ENCODE data around the gene NUDT3.

NUDT3 gene

DNA sequence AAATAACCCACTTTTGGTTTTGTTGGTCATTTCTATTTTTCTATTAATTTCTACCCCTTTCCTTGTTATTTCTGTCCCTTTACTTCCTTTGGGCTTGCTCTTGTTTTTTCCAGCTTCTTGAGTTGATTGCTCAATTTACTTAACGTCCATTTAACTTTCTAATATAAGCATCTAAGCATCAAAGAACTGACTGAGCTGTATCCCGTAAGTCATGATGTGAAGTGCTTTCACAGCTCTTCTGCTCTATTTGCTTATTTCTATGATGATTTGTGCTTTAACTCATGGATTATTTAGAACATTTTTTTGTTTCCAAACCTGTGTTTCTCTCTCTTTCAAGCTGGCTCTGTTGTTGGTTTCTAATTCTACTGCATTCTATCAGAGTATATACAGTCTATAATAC, 87.0 kb downstream of the NUDT3 start:
- Histone ChIP-seq H3K27ac (peak overlapping the region; percentile 11), H3K27me3 (no peaks in the 10 kb centered on the region), H3K9me3 (no peaks in the 10 kb centered on the region), H3K4me3 (ENCODE audit: low read depth in 1 of 2, low read length in 1 of 2) (no peak overlapping the region), H3K36me3 (no peaks in the 10 kb centered on the region), H3K4me1 (ENCODE audit: control insufficient read depth in 1 of 2, insufficient read depth in 1 of 2, low read depth in 1 of 2, low read length in 1 of 2) (peaks cover 14 to 16% of the 10 kb centered on the region in 2 experiments)
- TF ChIP-seq, protein P1, sequence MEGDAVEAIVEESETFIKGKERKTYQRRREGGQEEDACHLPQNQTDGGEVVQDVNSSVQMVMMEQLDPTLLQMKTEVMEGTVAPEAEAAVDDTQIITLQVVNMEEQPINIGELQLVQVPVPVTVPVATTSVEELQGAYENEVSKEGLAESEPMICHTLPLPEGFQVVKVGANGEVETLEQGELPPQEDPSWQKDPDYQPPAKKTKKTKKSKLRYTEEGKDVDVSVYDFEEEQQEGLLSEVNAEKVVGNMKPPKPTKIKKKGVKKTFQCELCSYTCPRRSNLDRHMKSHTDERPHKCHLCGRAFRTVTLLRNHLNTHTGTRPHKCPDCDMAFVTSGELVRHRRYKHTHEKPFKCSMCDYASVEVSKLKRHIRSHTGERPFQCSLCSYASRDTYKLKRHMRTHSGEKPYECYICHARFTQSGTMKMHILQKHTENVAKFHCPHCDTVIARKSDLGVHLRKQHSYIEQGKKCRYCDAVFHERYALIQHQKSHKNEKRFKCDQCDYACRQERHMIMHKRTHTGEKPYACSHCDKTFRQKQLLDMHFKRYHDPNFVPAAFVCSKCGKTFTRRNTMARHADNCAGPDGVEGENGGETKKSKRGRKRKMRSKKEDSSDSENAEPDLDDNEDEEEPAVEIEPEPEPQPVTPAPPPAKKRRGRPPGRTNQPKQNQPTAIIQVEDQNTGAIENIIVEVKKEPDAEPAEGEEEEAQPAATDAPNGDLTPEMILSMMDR (IDR thresholded peaks at IDR 0.05) = no peak

DNA sequence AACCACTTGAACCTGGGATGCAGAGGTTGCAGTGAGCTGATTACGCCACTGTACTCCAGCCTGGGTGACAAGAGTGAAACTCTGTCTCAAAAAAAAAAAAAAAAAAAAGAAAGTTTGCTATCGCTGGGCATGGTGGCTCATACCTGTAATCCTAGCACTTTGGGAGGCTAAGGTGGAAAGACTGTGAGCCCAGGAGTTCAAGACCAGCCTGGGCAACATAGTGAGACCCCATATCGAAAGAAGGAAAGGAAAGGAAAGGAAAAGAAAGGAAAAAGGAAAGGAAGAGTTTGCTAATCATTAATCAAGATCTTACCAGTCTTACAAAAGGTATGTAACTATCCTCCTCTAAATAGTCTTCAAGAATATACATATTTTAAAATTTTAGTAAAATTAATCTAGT, 88.3 kb downstream of the NUDT3 start:
- TF ChIP-seq, protein P1 (IDR thresholded peaks at IDR 0.05) = no peak
- Histone ChIP-seq H3K36me3 (no peaks in the 10 kb centered on the region), H3K27me3 (no peaks in the 10 kb centered on the region)

DNA sequence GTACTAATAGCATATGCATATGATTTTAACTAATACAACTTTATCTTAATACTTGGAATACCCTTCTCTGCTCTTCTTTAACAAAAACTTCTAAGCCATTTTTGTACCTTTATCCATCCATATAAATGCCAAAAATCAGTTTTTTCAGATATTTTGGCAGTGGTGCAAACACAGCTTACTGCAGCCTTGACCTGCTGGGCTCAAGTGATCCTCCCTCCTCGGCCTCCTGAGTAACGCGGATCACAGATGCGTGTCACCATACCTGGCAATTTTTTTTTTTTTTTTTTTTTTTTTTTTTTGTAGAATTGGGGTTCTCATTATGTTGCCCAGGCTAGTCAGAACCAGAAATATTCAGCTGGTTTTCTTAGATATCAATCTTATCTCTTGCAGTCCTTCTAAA, 89.5 kb downstream of the NUDT3 start:
- no peak overlapping the region for H3K27ac ChIP-seq
- TF ChIP-seq, protein P1 (IDR thresholded peaks at IDR 0.05) = no peak
- H3K4me1 ChIP-seq (ENCODE audit: control insufficient read depth in 1 of 2, insufficient read depth in 1 of 2, low read depth in 1 of 2, low read length in 1 of 2) = peaks cover 0 to 2% of the 10 kb centered on the region in 2 experiments
- H3K9me3 ChIP-seq = no peaks in the 10 kb centered on the region
- no peaks in the 10 kb centered on the region for H3K36me3 ChIP-seq
- no peaks in the 10 kb centered on the region for H3K27me3 ChIP-seq
- H3K4me3 ChIP-seq (ENCODE audit: low read depth in 1 of 2, low read length in 1 of 2) = no peak overlapping the region

More for the DNA sequence above, 88.3 kb downstream of the NUDT3 start:
- Histone ChIP-seq H3K9me3 (no peaks in the 10 kb centered on the region), H3K4me3 (ENCODE audit: low read depth in 1 of 2, low read length in 1 of 2) (no peak overlapping the region), H3K27ac (no peak overlapping the region), H3K4me1 (ENCODE audit: control insufficient read depth in 1 of 2, insufficient read depth in 1 of 2, low read depth in 1 of 2, low read length in 1 of 2) (peaks cover 3 to 5% of the 10 kb centered on the region in 2 experiments)

DNA sequence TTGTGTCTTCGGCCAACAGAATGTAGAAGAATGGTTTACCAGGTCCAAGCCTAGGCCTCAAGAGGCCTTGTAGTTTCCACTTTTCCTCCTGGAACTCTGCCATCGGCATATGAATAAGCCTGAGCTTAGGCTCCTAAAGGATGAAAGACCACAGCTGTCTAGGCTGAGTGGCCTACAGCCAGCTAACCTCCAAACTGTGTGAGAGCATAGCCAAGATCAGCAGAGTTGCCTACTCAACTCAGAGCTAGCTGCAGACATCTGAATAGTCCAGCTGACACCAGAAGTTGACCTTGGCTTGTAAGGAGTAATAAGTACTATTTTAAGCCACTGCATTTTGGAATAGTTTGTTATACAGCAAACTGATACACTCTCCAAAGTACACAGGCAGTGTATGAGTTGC, 91.1 kb downstream of the NUDT3 start:
- Histone ChIP-seq H3K4me1 (ENCODE audit: control insufficient read depth in 1 of 2, insufficient read depth in 1 of 2, low read depth in 1 of 2, low read length in 1 of 2) (peaks cover 0 to 2% of the 10 kb centered on the region in 2 experiments), H3K9me3 (no peaks in the 10 kb centered on the region), H3K4me3 (ENCODE audit: low read depth in 1 of 2, low read length in 1 of 2) (no peak overlapping the region), H3K27me3 (no peaks in the 10 kb centered on the region), H3K27ac (peak overlapping the region; percentile 70), H3K36me3 (no peaks in the 10 kb centered on the region)
- TF ChIP-seq, protein P1 (IDR thresholded peaks at IDR 0.05) = no peak

DNA sequence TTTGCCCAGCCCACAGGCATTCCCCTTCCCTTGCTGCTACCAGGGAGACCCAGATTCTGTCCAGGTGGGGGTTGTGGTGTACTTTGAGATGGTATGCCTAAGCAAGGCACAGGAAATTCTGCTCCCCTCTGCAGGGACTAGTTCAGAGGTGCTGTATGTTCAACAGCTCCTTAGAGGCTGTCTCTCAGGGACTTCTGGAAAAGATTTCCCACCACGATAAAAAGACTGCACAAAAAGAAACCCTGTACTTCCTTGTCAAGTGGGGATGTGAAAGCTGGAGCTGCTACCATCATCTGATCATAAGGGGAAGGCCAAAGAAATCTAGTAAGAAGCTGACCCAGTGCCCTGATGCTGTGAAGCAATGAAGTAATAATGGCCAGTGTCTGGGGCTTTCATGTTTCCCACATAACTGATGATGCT, 92.1 kb downstream of the NUDT3 start:
- peaks cover 2 to 5% of the 10 kb centered on the region in 2 experiments for H3K4me1 ChIP-seq (ENCODE audit: control insufficient read depth in 1 of 2, insufficient read depth in 1 of 2, low read depth in 1 of 2, low read length in 1 of 2)
- no peaks in the 10 kb centered on the region for H3K27me3 ChIP-seq
- no peak overlapping the region for H3K4me3 ChIP-seq (ENCODE audit: low read depth in 1 of 2, low read length in 1 of 2)
- H3K27ac ChIP-seq = peak overlapping the region; percentile 70
- TF ChIP-seq, protein P1 (IDR thresholded peaks at IDR 0.05) = no peak
- H3K9me3 ChIP-seq = no peaks in the 10 kb centered on the region
- H3K36me3 ChIP-seq = no peaks in the 10 kb centered on the region

- Histone ChIP-seq H3K27me3 (no peaks in the 10 kb centered on the region), H3K9me3 (no peaks in the 10 kb centered on the region), H3K36me3 (peaks cover 8% of the 10 kb centered on the region), H3K4me3 (ENCODE audit: low read depth in 1 of 2, low read length in 1 of 2) (no peak overlapping the region), H3K4me1 (ENCODE audit: control insufficient read depth in 1 of 2, insufficient read depth in 1 of 2, low read depth in 1 of 2, low read length in 1 of 2) (peaks cover 0 to 5% of the 10 kb centered on the region in 2 experiments), H3K27ac (no peak overlapping the region)
- TF ChIP-seq, protein P1 (IDR thresholded peaks at IDR 0.05) = no peak
These were observed 93.5 kb downstream of the NUDT3 start for GRCh38 chr6:34298941-34299340.
